SK-N-SH (cell line): ENCODE measurements around the gene MYO7A. TPM values are rescaled to one million over a fixed set of nuclear protein-coding genes. Genes with fewer than 3 reads are reported as not detected.

Source experiments
- CTCF ChIA-PET: fragments of 300-600, 350-600 bp; formaldehyde crosslinking; extraction: SDS; loops from one replicate; lab custom pipeline; 2021; lab: Yijun Ruan, JAX
- POLR2A ChIA-PET: fragments of 350-600 bp; sonication (Branson Sonifier 250); formaldehyde crosslinking; extraction: SDS; loops from one replicate; lab custom pipeline; 2020; ENCODE audit warnings: antibody characterized with exemption, inconsistent platforms; lab: Yijun Ruan, JAX
- DNase-seq: peaks from one replicate; pipeline ENCODE4 v3.0.0; 2012
- H2AFZ ChIP-seq: fragments of 200-600 bp; sonication (generic); 2 replicates; pipeline ENCODE4 v1.8.1; 2016; ENCODE audit warnings: antibody characterized with exemption, mild to moderate bottlenecking, low read depth
- H3F3A ChIP-seq: fragments of 200-600 bp; sonication (generic); replicated peaks from 2 replicates; pipeline ENCODE3; 2016; ENCODE audit warnings: antibody characterized with exemption, mild to moderate bottlenecking; ENCODE audit not compliant: insufficient read depth
- H3K27ac ChIP-seq, 2 experiments: fragments of 200-500 bp in 1 of 2; fragments of 200-600 bp in 1 of 2; sonication (Bioruptor generic) in 1 of 2; sonication (generic), shearing (Covaris generic) in 1 of 2; 2 replicates each; pipeline versions ENCODE4 v1.5.1 to v1.6.1; 2014 to 2016; ENCODE audit warnings: low read depth in 2 of 2, inconsistent platforms in 1 of 2, low read length in 1 of 2, mild to moderate bottlenecking in 1 of 2, mixed read lengths in 1 of 2
- H3K27me3 ChIP-seq: fragments of 200-600 bp; sonication (generic), shearing (Covaris generic); 2 replicates; pipeline ENCODE4 v1.6.1; 2016; ENCODE audit warnings: mixed run types; ENCODE audit not compliant: insufficient read depth
- H3K36me3 ChIP-seq, 2 experiments: fragments of 200-500 bp in 1 of 2; fragments of 200-600 bp in 1 of 2; sonication (Bioruptor generic) in 1 of 2; sonication (generic) in 1 of 2; replicated peaks in 1 of 2; 2 replicates each; pipeline versions ENCODE3 to v1.5.1; 2014 to 2016; ENCODE audit warnings: low read length in 1 of 2, mild to moderate bottlenecking in 1 of 2; ENCODE audit not compliant: insufficient read depth in 2 of 2, control insufficient read depth in 1 of 2
- H3K4me1 ChIP-seq, 2 experiments: fragments of 200-500 bp in 1 of 2; fragments of 200-600 bp in 1 of 2; sonication (Bioruptor generic) in 1 of 2; sonication (generic), shearing (Covaris generic) in 1 of 2; 2 replicates each; pipeline versions ENCODE4 v1.5.1 to v1.6.1; 2014 to 2016; ENCODE audit warnings: low read depth in 1 of 2, low read length in 1 of 2, mixed run types in 1 of 2; ENCODE audit not compliant: insufficient read depth in 2 of 2, control insufficient read depth in 1 of 2
- H3K4me2 ChIP-seq: fragments of 200-600 bp; sonication (generic), shearing (Covaris generic); 2 replicates; pipeline ENCODE4 v1.6.1; 2017; ENCODE audit warnings: mixed run types
- H3K4me3 ChIP-seq, 2 experiments: fragments of 200-500 bp in 1 of 2; fragments of 200-600 bp in 1 of 2; sonication (Bioruptor generic) in 1 of 2; sonication (generic), shearing (Covaris generic) in 1 of 2; 2 replicates each; pipeline versions ENCODE4 v1.5.1 to v1.8.1; 2014 to 2016; ENCODE audit warnings: low read depth in 2 of 2, inconsistent platforms in 1 of 2, low read length in 1 of 2, mild to moderate bottlenecking in 1 of 2, mixed read lengths in 1 of 2, moderate library complexity in 1 of 2
- H3K79me2 ChIP-seq: fragments of 200-600 bp; sonication (generic); 2 replicates; pipeline ENCODE4 v1.8.1; 2017; ENCODE audit warnings: mild to moderate bottlenecking; ENCODE audit not compliant: insufficient read depth
- H3K9ac ChIP-seq: fragments of 200-600 bp; sonication (generic); 2 replicates; pipeline ENCODE4 v1.6.1; 2017; ENCODE audit warnings: mixed run types
- H3K9me2 ChIP-seq: fragments of 200-600 bp; sonication (generic); 2 replicates; pipeline ENCODE4 v1.6.1; 2017; ENCODE audit warnings: mixed run types
- H3K9me3 ChIP-seq: fragments of 200-600 bp; sonication (generic); 2 replicates; pipeline ENCODE4 v1.6.1; 2017; ENCODE audit warnings: mixed run types, mild to moderate bottlenecking, moderate library complexity
- H4K20me1 ChIP-seq: fragments of 200-600 bp; sonication (generic); 2 replicates; pipeline ENCODE4 v1.6.1; 2017; ENCODE audit warnings: mild to moderate bottlenecking, mixed run types; ENCODE audit not compliant: insufficient read depth
- EP300 ChIP-seq, 2 experiments: IDR thresholded peaks; 2 replicates each; pipeline versions ENCODE4 v1.4.0 to v1.6.1; 2012; ENCODE audit warnings: borderline replicate concordance in 1 of 2, low read depth in 1 of 2, low read length in 1 of 2
- EZH2phosphoT487 ChIP-seq: fragments of 200-600 bp; sonication (generic); IDR thresholded peaks from 2 replicates; pipeline ENCODE4 v1.6.1; 2017; ENCODE audit warnings: low read depth, mixed run types, mild to moderate bottlenecking, antibody characterized with exemption, moderate library complexity, borderline replicate concordance
- FOSL2 ChIP-seq: IDR thresholded peaks from 2 replicates; pipeline ENCODE4 v1.4.0; 2012; ENCODE audit warnings: low read depth, mild to moderate bottlenecking, moderate library complexity, borderline replicate concordance
- FOXJ3 ChIP-seq: sonication (generic); formaldehyde crosslinking; IDR thresholded peaks from 2 replicates; pipeline ENCODE4 v1.5.1; 2020; ENCODE audit warnings: mild to moderate bottlenecking, missing genetic modification reagents
- FOXM1 ChIP-seq: IDR thresholded peaks from 2 replicates; pipeline ENCODE4 v1.4.0; 2012; ENCODE audit warnings: low read depth, mild to moderate bottlenecking
- MEF2A ChIP-seq: IDR thresholded peaks from 2 replicates; pipeline ENCODE4 v1.4.0; 2012; ENCODE audit warnings: low read depth, borderline replicate concordance
- RXRA ChIP-seq: IDR thresholded peaks from 2 replicates; pipeline ENCODE4 v1.4.0; 2012; ENCODE audit warnings: low read depth, mild to moderate bottlenecking, borderline replicate concordance
- SIN3A ChIP-seq: IDR thresholded peaks from 2 replicates; pipeline ENCODE4 v1.6.1; 2012; ENCODE audit warnings: low read depth, mild to moderate bottlenecking, low read length, moderate library complexity, borderline replicate concordance
- TAF1 ChIP-seq: IDR thresholded peaks from 2 replicates; pipeline ENCODE4 v1.6.1; 2012; ENCODE audit warnings: low read depth, mild to moderate bottlenecking, low read length, moderate library complexity, borderline replicate concordance
- TCF12 ChIP-seq: IDR thresholded peaks from 2 replicates; pipeline ENCODE4 v1.4.0; 2012
- WGBS: methylation state at CpG from one replicate; pipeline ENCODE4 v1.1.6; 2017; ENCODE audit warnings: low lambda C conversion rate; 5-methylcytosine and 5-hydroxymethylcytosine counted together
- polyA plus RNA-seq, 3 experiments: library from polyadenylated mRNA; depleted of rRNA; stranded (reverse); fragments of >200 nt; gene quantifications; 2 replicates each; pipeline ENCODE4 v1.2.3, GENCODE V29; 2012
- TF ChIP-seq, protein P1 (sequence below): IDR thresholded peaks from 2 replicates; pipeline ENCODE4 v1.4.0; 2012; ENCODE audit warnings: low read depth, borderline replicate concordance
- TF ChIP-seq, protein P2 (sequence below): IDR thresholded peaks from 2 replicates; pipeline ENCODE4 v1.4.0; 2012; ENCODE audit warnings: low read depth, borderline replicate concordance
- TF ChIP-seq, protein P3 (sequence below): IDR thresholded peaks from 2 replicates; pipeline ENCODE4 v1.4.0; 2012; ENCODE audit warnings: low read depth

MYO7A gene
- polyA plus RNA-seq, 1 of the 3 experiments (the other 2 are of a cell fraction): 0.08 TPM

DNA sequence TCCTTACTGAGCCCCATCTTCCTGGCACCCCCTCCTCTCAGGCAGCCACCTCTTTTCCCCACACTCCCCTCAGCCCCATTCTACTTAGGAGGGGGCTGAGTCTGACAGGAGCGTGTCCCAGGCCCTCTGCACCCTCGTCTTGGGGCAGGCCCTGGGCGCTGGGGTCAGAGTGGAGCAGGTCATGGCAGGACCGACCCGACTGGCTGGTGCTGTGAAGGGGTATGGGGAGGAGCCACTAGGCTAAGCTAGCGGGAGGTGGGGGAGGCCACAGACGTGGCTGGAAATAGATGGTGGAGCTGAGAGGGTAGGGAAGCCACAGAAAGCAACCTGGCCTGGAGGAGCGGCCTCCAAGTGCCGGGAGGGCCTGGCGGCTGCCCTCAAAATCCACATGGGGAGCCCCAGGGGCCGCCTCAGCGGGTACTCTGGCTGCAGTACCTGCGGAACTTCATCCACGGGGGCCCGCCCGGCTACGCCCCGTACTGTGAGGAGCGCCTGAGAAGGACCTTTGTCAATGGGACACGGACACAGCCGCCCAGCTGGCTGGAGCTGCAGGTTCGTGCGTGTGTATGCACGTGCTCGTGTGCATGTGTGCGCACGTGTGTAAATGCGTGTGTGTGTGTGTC, 61.7 kb downstream of the MYO7A start (continued):
- TF ChIP-seq EP300 (IDR thresholded peaks at IDR 0.05; ENCODE audit: borderline replicate concordance in 1 of 2, low read depth in 1 of 2, low read length in 1 of 2): no peak
- TF ChIP-seq, all 33 proteins: peak for 0

GRCh38 chr11:77190331-77191075, 62.5 kb downstream of the MYO7A start:
- TF ChIP-seq TCF12 (no peak), MEF2A (no peak), TAF1 (no peak), SIN3A (no peak), FOXM1 (no peak), EZH2phosphoT487 (no peak), EP300 (IDR thresholded peaks at IDR 0.05; ENCODE audit: borderline replicate concordance in 1 of 2, low read depth in 1 of 2, low read length in 1 of 2) (no peak), FOSL2 (no peak), FOXJ3 (CRISPR knock-in tag) (no peak), RXRA (no peak)
- TF ChIP-seq, protein P1, sequence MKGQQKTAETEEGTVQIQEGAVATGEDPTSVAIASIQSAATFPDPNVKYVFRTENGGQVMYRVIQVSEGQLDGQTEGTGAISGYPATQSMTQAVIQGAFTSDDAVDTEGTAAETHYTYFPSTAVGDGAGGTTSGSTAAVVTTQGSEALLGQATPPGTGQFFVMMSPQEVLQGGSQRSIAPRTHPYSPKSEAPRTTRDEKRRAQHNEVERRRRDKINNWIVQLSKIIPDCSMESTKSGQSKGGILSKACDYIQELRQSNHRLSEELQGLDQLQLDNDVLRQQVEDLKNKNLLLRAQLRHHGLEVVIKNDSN: no peak
- TF ChIP-seq, protein P2, sequence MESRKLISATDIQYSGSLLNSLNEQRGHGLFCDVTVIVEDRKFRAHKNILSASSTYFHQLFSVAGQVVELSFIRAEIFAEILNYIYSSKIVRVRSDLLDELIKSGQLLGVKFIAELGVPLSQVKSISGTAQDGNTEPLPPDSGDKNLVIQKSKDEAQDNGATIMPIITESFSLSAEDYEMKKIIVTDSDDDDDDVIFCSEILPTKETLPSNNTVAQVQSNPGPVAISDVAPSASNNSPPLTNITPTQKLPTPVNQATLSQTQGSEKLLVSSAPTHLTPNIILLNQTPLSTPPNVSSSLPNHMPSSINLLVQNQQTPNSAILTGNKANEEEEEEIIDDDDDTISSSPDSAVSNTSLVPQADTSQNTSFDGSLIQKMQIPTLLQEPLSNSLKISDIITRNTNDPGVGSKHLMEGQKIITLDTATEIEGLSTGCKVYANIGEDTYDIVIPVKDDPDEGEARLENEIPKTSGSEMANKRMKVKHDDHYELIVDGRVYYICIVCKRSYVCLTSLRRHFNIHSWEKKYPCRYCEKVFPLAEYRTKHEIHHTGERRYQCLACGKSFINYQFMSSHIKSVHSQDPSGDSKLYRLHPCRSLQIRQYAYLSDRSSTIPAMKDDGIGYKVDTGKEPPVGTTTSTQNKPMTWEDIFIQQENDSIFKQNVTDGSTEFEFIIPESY: no peak
- TF ChIP-seq, protein P3, sequence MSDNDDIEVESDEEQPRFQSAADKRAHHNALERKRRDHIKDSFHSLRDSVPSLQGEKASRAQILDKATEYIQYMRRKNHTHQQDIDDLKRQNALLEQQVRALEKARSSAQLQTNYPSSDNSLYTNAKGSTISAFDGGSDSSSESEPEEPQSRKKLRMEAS: no peak
- no peaks in the 10 kb centered on the region for H3F3A ChIP-seq
- no peaks in the 10 kb centered on the region for H3K9me2 ChIP-seq
- H4K20me1 ChIP-seq: no peaks in the 10 kb centered on the region
- H3K79me2 ChIP-seq: no peaks in the 10 kb centered on the region
- ChIA-PET POLR2A (no interaction called here), CTCF (interaction anchor here (0.6 to 11.8 kb wide), 7 partner anchors 12 to 398 kb away, joined by 3 to 270 read pairs (median 7); partner anchors contain the start of gene MYO7A)
- H2AFZ ChIP-seq: no peak overlapping the region
- no peak overlapping the region for H3K4me3 ChIP-seq
- H3K36me3 ChIP-seq: no peaks in the 10 kb centered on the region
- no peaks in the 10 kb centered on the region for H3K27me3 ChIP-seq
- no peaks in the 10 kb centered on the region for H3K9me3 ChIP-seq
- no peaks in the 10 kb centered on the region for H3K4me1 ChIP-seq
- no peak for DNase-seq
- WGBS: 50% methylated on average over 2 of the region's 21 CpGs
- H3K9ac ChIP-seq: no peak overlapping the region
- no peak overlapping the region for H3K4me2 ChIP-seq
- no peak overlapping the region for H3K27ac ChIP-seq
